ENCODE data around the gene ECT2. TPM values are rescaled to one million over a fixed set of nuclear protein-coding genes. Genes with fewer than 3 reads are reported as not detected.

The ECT2 gene
- polyA plus RNA-seq, 1 donor from 2014 or later = 6.3 TPM

GRCh38 chr3:172839679-172840078, 89.2 kb downstream of the ECT2 start:
- Histone ChIP-seq H3K36me3 (ENCODE audit: insufficient read depth, low read length) (no peaks in the 10 kb centered on the region), H3K9me2 (ENCODE audit: insufficient read depth, low read length) (no peaks in the 10 kb centered on the region), H3K4me3 (ENCODE audit: low read length) (no peak overlapping the region), H3F3A (ENCODE audit: insufficient read depth, low read length, poor library complexity, severe bottlenecking) (no peaks in the 10 kb centered on the region), H3K27ac (ENCODE audit: low read length) (no peak overlapping the region), H3K79me2 (replicated peaks; ENCODE audit: insufficient read depth, low read length) (no peaks in the 10 kb centered on the region), H3K4me2 (ENCODE audit: low read length) (no peak overlapping the region), H3K9ac (ENCODE audit: low read length) (no peak overlapping the region), H3K27me3 (ENCODE audit: insufficient read depth, low read depth, low read length) (no peaks in the 10 kb centered on the region), H2AFZ (ENCODE audit: low read depth, low read length) (no peak overlapping the region), H4K20me1 (ENCODE audit: insufficient read depth) (no peaks in the 10 kb centered on the region), H3K9me3 (ENCODE audit: low read length) (no peaks in the 10 kb centered on the region)
- TF ChIP-seq EZH2 (IDR thresholded peaks at IDR 0.05; ENCODE audit: borderline replicate concordance, insufficient read depth, low read length, poor library complexity, severe bottlenecking) = no peak
- TF ChIP-seq CTCF (IDR thresholded peaks at IDR 0.05; ENCODE audit: poor library complexity, severe bottlenecking) = no peak
- TF ChIP-seq TAF1 (IDR thresholded peaks at IDR 0.05; ENCODE audit: low read depth) = no peak
- TF ChIP-seq EP300 (conservative IDR thresholded peaks at IDR 0.05; ENCODE audit: poor library complexity, severe bottlenecking) = no peak
- no peak for TF ChIP-seq REST (IDR thresholded peaks at IDR 0.05; ENCODE audit: borderline replicate concordance)
- TF ChIP-seq RAD21 (conservative IDR thresholded peaks at IDR 0.05) = no peak
- TF ChIP-seq SMC3 (conservative IDR thresholded peaks at IDR 0.05; ENCODE audit: poor library complexity) = no peak
- TF ChIP-seq POLR2AphosphoS5 (IDR thresholded peaks at IDR 0.05) = no peak
- TF ChIP-seq MXI1 (conservative IDR thresholded peaks at IDR 0.05; ENCODE audit: poor library complexity, severe bottlenecking) = no peak

- TF ChIP-seq POLR2AphosphoS5 (IDR thresholded peaks at IDR 0.05) = no peak
- no peak for TF ChIP-seq SMC3 (conservative IDR thresholded peaks at IDR 0.05; ENCODE audit: poor library complexity)
- no peak for TF ChIP-seq EZH2 (IDR thresholded peaks at IDR 0.05; ENCODE audit: borderline replicate concordance, insufficient read depth, low read length, poor library complexity, severe bottlenecking)
- no peak for TF ChIP-seq CTCF (IDR thresholded peaks at IDR 0.05; ENCODE audit: poor library complexity, severe bottlenecking)
- TF ChIP-seq EP300 (conservative IDR thresholded peaks at IDR 0.05; ENCODE audit: poor library complexity, severe bottlenecking) = no peak
- TF ChIP-seq RAD21 (conservative IDR thresholded peaks at IDR 0.05) = no peak
- no peak overlapping the region for H3K27ac ChIP-seq (ENCODE audit: low read length)
- H3K9me3 ChIP-seq (ENCODE audit: low read length) = no peaks in the 10 kb centered on the region
Observed at GRCh38 chr3:172840463-172840862, 89.9 kb downstream of the ECT2 start.

More at GRCh38 chr3:172840463-172840862, 89.9 kb downstream of the ECT2 start:
- H3K9me2 ChIP-seq (ENCODE audit: insufficient read depth, low read length) = no peaks in the 10 kb centered on the region
- no peaks in the 10 kb centered on the region for H3K36me3 ChIP-seq (ENCODE audit: insufficient read depth, low read length)
- H3K79me2 ChIP-seq (replicated peaks; ENCODE audit: insufficient read depth, low read length) = no peaks in the 10 kb centered on the region
- no peak overlapping the region for H3K4me2 ChIP-seq (ENCODE audit: low read length)
- no peaks in the 10 kb centered on the region for H3F3A ChIP-seq (ENCODE audit: insufficient read depth, low read length, poor library complexity, severe bottlenecking)
- no peaks in the 10 kb centered on the region for H4K20me1 ChIP-seq (ENCODE audit: insufficient read depth)
- no peak overlapping the region for H3K4me3 ChIP-seq (ENCODE audit: low read length)
- H3K9ac ChIP-seq (ENCODE audit: low read length) = no peak overlapping the region
- H3K27me3 ChIP-seq (ENCODE audit: insufficient read depth, low read depth, low read length) = no peaks in the 10 kb centered on the region
- no peak overlapping the region for H2AFZ ChIP-seq (ENCODE audit: low read depth, low read length)
